Lung (tissue), 12 donors: ENCODE data around the gene MLLT3. TPM values are rescaled to one million over a fixed set of nuclear protein-coding genes. Genes with fewer than 3 reads are reported as not detected.

Experiments
- ATAC-seq: fragments of 200-7000 bp; cut with Tn5 transposase; one replicate; pipeline ENCODE4 v1.9.1; 2020; ENCODE audit warnings: moderate number of reproducible peaks; ENCODE audit not compliant: insufficient read depth, low FRiP score
- DNase-seq, 3 donors: peaks; one replicate each; pipeline ENCODE4 v3.0.0-alpha.2; 2013 to 2017
- H3K27ac ChIP-seq, 2 donors: one replicate each; pipeline ENCODE4 v1.5.1; 2013; ENCODE audit warnings: mild to moderate bottlenecking in 2 of 2, moderate library complexity in 2 of 2, control low read depth in 1 of 2, inconsistent platforms in 1 of 2, low read depth in 1 of 2, low read length in 1 of 2
- H3K27me3 ChIP-seq, 3 donors: one replicate each; pipeline ENCODE4 v1.5.1; 2013; ENCODE audit warnings: low read length in 2 of 3; ENCODE audit not compliant: control insufficient read depth in 3 of 3, insufficient read depth in 3 of 3
- H3K36me3 ChIP-seq, 4 donors: one replicate each; pipeline ENCODE4 v1.5.1; 2013; ENCODE audit warnings: low read length in 4 of 4, mild to moderate bottlenecking in 1 of 4, moderate library complexity in 1 of 4; ENCODE audit not compliant: control insufficient read depth in 4 of 4, insufficient read depth in 4 of 4
- H3K4me1 ChIP-seq, 5 donors: one replicate each; pipeline ENCODE4 v1.5.1; 2013; ENCODE audit warnings: low read length in 5 of 5, mild to moderate bottlenecking in 2 of 5, moderate library complexity in 1 of 5; ENCODE audit not compliant: control insufficient read depth in 5 of 5, insufficient read depth in 5 of 5
- H3K4me3 ChIP-seq: one replicate; pipeline ENCODE4 v1.5.1; 2013; ENCODE audit warnings: mild to moderate bottlenecking, control low read depth, moderate library complexity
- H3K9ac ChIP-seq, 2 donors: one replicate each; pipeline ENCODE4 v1.5.1; 2013; ENCODE audit warnings: low read length in 2 of 2, control low read depth in 1 of 2; ENCODE audit not compliant: insufficient read depth in 1 of 2
- H3K9me3 ChIP-seq, 4 donors: one replicate each; pipeline ENCODE4 v1.5.1; 2013; ENCODE audit warnings: low read length in 3 of 4, mild to moderate bottlenecking in 1 of 4, moderate library complexity in 1 of 4; ENCODE audit not compliant: control insufficient read depth in 4 of 4, insufficient read depth in 3 of 4
- WGBS, 2 donors: extraction: QIAGEN DNeasy Blood & Tissue Kit; methylation state at CpG; one replicate each; pipeline ENCODE4 v1.1.7; 2013; 5-methylcytosine and 5-hydroxymethylcytosine counted together
- polyA plus RNA-seq, 2 donors: library from polyadenylated mRNA; stranded (reverse); fragments of 200-250 nt; gene quantifications; one replicate each; pipeline ENCODE4 v1.2.1, GENCODE V29; 2013
- total RNA-seq, 2 donors: library from RNA; depleted of rRNA in 1 of 2; stranded (reverse); fragments of >200 nt in 1 of 2; gene quantifications; one replicate each; pipeline ENCODE4 v1.2.1, GENCODE V29; 2014 to 2021
- TF ChIP-seq, protein P1 (sequence below): IDR thresholded peaks from 2 replicates; pipeline ENCODE4 v1.5.1; 2012; ENCODE audit warnings: mild to moderate bottlenecking; ENCODE audit errors: control extremely low read depth, extremely low read depth
- donor health status: control.
- donor health status: control.
- donor health status: Bipolar disorder and iron deficiency.
- donor health status: healthy.
- donor health status: DM: yes; HTN: yes; CAD: no.

Gene MLLT3
- total and polyA plus RNA-seq, 4 donors, result 7.1 to 43.1 (median 13.7) TPM

DNA sequence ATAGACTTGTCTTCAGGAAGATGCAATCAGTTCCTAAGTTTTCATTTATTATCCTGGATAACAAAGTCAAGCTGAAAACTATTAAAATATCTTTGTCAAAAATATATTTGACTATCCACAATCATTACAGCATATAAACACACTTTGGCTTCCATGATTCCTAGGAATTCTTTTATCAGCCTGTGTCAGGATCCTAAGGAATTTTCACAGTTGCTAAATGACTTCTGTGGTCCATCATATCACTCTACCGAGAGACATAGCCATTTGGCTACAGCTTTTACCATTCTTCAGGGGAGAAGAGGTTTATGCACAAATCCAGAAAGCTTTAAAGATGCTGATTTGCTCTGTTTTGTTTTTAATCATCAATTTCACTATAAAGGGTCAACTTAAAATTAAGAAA, 128.3 kb downstream of the MLLT3 start:
- Histone ChIP-seq H3K4me1 (peaks cover 0 to 3% (median 0%) of the 10 kb centered on the region in 5 donors), H3K36me3 (no peaks in the 10 kb centered on the region), H3K4me3 (no peak overlapping the region), H3K27me3 (no peaks in the 10 kb centered on the region), H3K27ac (no peak overlapping the region), H3K9ac (no peak overlapping the region), H3K9me3 (no peaks in the 10 kb centered on the region)
- 75 to 85% methylated on average over 1 of the region's 1 CpG for WGBS, 2 donors
- no peak for DNase-seq
- TF ChIP-seq, protein P1, sequence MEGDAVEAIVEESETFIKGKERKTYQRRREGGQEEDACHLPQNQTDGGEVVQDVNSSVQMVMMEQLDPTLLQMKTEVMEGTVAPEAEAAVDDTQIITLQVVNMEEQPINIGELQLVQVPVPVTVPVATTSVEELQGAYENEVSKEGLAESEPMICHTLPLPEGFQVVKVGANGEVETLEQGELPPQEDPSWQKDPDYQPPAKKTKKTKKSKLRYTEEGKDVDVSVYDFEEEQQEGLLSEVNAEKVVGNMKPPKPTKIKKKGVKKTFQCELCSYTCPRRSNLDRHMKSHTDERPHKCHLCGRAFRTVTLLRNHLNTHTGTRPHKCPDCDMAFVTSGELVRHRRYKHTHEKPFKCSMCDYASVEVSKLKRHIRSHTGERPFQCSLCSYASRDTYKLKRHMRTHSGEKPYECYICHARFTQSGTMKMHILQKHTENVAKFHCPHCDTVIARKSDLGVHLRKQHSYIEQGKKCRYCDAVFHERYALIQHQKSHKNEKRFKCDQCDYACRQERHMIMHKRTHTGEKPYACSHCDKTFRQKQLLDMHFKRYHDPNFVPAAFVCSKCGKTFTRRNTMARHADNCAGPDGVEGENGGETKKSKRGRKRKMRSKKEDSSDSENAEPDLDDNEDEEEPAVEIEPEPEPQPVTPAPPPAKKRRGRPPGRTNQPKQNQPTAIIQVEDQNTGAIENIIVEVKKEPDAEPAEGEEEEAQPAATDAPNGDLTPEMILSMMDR, result no peak
- no peak for ATAC-seq

DNA sequence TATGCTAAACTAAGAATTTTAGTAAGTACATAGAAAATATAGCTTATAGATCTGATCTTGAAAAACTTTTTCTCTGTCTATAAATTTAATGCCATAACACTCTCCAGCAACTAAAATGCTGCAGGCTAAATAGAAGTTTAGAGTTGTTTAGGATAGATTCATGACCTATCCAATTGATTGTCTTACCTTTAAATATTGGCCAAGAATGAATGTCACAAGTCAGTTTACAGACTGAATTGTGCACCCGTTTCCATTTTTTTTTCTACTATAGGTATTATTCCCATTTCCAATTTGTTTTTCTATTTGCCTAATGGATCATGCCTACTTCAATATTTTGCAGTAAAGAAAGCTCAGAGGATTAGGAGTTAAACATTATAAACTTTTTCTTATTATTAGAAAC, 129.5 kb downstream of the MLLT3 start:
- 87 to 93% methylated on average over 1 of the region's 1 CpG for WGBS, 2 donors
- no peak overlapping the region for H3K4me3 ChIP-seq
- H3K27me3 ChIP-seq, result no peaks in the 10 kb centered on the region
- no peak for DNase-seq
- TF ChIP-seq, protein P1, result no peak
- no peak for ATAC-seq
- H3K36me3 ChIP-seq, result no peaks in the 10 kb centered on the region
- H3K9me3 ChIP-seq, result no peaks in the 10 kb centered on the region
- no peak overlapping the region for H3K9ac ChIP-seq
- H3K4me1 ChIP-seq, result peaks cover 0 to 6% (median 0%) of the 10 kb centered on the region in 5 donors
- H3K27ac ChIP-seq, result no peak overlapping the region

DNA sequence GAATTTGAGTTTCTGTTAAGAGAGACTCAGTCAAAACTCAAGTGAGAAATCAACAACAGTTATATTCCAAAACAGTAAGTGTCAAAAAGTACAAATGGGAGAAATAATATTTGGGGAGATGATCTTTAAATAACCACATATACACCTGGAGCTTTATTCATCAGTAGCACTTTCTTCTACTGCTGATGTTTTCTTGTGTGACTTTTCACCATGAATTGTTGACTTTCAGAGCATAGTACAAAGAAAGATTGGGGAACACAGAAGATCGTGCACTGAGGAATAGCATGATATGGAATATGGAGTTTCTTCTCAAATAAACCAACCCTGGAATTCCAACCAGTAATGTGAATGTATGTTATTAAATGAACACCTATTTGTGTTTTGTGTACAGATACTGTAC, 130.7 kb downstream of the MLLT3 start:
- no peak overlapping the region for H3K4me3 ChIP-seq
- H3K9me3 ChIP-seq, result no peaks in the 10 kb centered on the region
- WGBS, 2 donors, result 97 to 98% methylated on average over 1 of the region's 1 CpG
- H3K27me3 ChIP-seq, result no peaks in the 10 kb centered on the region
- no peak for DNase-seq
- no peak overlapping the region for H3K27ac ChIP-seq
- H3K36me3 ChIP-seq, result no peaks in the 10 kb centered on the region
- TF ChIP-seq, protein P1, result no peak
- peaks cover 0 to 6% (median 0%) of the 10 kb centered on the region in 5 donors for H3K4me1 ChIP-seq
- H3K9ac ChIP-seq, result no peak overlapping the region
- ATAC-seq, result no peak

DNA sequence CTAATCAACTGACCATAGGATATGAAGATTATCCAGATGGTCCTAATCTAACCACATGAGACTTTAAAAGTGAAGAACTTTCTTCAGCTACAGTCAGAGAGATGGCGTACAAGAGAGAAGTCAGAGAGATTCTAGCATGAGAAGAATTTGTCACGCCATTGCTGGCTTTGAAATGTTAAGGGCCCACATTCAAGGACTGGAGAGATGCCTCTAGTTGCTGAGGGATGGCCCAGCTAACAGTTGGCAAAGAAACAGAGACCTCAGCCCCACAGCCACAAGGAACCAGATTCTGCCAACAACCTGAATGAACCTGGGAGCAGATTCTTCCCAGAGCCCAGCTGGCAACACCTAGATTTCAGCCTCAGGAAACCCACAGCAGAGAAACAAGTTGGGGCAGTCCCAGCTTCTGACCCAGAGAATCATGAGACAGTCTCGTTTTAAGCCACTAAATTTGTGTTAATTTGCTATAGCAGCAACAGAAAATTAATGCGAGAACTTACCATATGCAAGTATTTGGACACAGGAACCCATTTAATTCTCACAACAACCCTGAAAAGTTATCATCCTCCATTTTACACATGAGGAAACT, 132.0 kb downstream of the MLLT3 start:
- H3K27me3 ChIP-seq, result no peaks in the 10 kb centered on the region
- H3K9me3 ChIP-seq, result no peaks in the 10 kb centered on the region
- no peak for ATAC-seq
- TF ChIP-seq, protein P1, result no peak
- H3K27ac ChIP-seq, result no peak overlapping the region
- no peak overlapping the region for H3K9ac ChIP-seq
- no peak overlapping the region for H3K4me3 ChIP-seq
- 86 to 87% methylated on average over 4 of the region's 4 CpGs for whole genome bisulfite sequencing, 2 donors
- peaks cover 0 to 6% (median 0%) of the 10 kb centered on the region in 5 donors for H3K4me1 ChIP-seq
- no peaks in the 10 kb centered on the region for H3K36me3 ChIP-seq
- DNase-seq, result no peak
